ENCODE results near the gene BDH2. TPM values are rescaled to one million over a fixed set of nuclear protein-coding genes. Genes with fewer than 3 reads are reported as not detected.

BDH2 gene
- total and polyA plus RNA-seq, 2 donors (not counting 3 experiments of a cell fraction or from before 2014, with no cell fraction given) = 29.4 to 40.9 TPM

DNA sequence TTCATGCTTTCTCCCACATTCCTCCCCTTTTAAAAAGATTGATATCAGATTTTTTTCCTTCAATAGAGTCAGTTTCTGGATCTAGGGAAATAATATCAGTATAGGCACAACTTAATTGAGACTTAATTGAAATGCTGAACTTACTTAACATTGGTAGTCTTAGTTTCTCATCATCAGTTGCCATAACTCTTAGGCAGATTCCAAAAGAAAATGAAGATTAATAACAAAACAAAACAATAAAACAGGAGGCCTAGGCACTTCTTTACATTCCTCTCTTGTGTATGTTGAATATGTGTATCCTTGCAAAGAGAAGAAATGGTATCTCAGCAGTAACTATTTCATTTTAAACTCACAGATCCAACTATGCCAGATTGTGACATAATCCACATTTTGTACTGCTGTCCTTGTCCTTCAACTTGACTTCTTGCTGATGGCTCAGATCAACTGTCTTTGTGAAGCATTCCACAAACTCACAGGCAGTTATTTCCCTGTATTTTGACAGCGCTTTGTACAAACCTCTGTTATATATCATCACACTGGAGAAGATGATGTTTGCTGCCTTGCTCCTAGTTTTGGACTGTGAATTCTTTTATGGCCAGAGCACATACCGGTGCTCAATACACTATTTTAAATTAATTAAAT, 14.0 kb downstream of the BDH2 start:
- no TSS peak for BruUV-seq (replicated peaks)
- TF ChIP-seq FOS (IDR thresholded peaks at IDR 0.05; ENCODE audit: borderline replicate concordance, insufficient read depth, low read length) (no peak), GATA2 (IDR thresholded peaks at IDR 0.05; ENCODE audit: insufficient read depth, insufficient read length, low read depth, low read length) (no peak), MYC (IDR thresholded peaks at IDR 0.05; ENCODE audit: low read depth, low read length) (no peak), POLR2AphosphoS5 (IDR thresholded peaks at IDR 0.05; ENCODE audit: insufficient read depth, low read depth, low read length) (no peak), JUN (IDR thresholded peaks at IDR 0.05; ENCODE audit: borderline replicate concordance, insufficient read depth, insufficient read length, low read depth) (no peak), POLR2A (IDR thresholded peaks at IDR 0.05; ENCODE audit: low read depth, low read length) (no peak), EZH2 (IDR thresholded peaks at IDR 0.05; ENCODE audit: borderline replicate concordance, low read depth, low read length, severe bottlenecking) (no peak)
- TF ChIP-seq, protein P1, sequence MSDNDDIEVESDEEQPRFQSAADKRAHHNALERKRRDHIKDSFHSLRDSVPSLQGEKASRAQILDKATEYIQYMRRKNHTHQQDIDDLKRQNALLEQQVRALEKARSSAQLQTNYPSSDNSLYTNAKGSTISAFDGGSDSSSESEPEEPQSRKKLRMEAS (IDR thresholded peaks at IDR 0.05; ENCODE audit: insufficient read depth, insufficient read length) = no peak
- TF ChIP-seq, protein P2, sequence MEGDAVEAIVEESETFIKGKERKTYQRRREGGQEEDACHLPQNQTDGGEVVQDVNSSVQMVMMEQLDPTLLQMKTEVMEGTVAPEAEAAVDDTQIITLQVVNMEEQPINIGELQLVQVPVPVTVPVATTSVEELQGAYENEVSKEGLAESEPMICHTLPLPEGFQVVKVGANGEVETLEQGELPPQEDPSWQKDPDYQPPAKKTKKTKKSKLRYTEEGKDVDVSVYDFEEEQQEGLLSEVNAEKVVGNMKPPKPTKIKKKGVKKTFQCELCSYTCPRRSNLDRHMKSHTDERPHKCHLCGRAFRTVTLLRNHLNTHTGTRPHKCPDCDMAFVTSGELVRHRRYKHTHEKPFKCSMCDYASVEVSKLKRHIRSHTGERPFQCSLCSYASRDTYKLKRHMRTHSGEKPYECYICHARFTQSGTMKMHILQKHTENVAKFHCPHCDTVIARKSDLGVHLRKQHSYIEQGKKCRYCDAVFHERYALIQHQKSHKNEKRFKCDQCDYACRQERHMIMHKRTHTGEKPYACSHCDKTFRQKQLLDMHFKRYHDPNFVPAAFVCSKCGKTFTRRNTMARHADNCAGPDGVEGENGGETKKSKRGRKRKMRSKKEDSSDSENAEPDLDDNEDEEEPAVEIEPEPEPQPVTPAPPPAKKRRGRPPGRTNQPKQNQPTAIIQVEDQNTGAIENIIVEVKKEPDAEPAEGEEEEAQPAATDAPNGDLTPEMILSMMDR (IDR thresholded peaks at IDR 0.05; ENCODE audit: extremely low read depth in 1 of 2, insufficient read depth in 1 of 2, low read depth in 1 of 2, low read length in 2 of 2) = no peak
- Histone ChIP-seq H3K9me1 (replicated peaks; ENCODE audit: control insufficient read depth, extremely low read depth, insufficient read depth, low read length) (no peaks in the 10 kb centered on the region), H2AFZ (ENCODE audit: low read depth, low read length) (no peak overlapping the region), H4K20me1 (replicated peaks; ENCODE audit: control insufficient read depth, extremely low read depth, insufficient read depth, low read length) (no peaks in the 10 kb centered on the region), H3K27ac (ENCODE audit: insufficient read depth, low read depth, low read length) (no peak overlapping the region), H3K4me3 (replicated peaks in 1 of 3; ENCODE audit: insufficient read depth in 1 of 3, low read depth in 1 of 3, low read length in 3 of 3) (no peak overlapping the region), H3K9me3 (replicated peaks; ENCODE audit: control insufficient read depth, insufficient read depth, low read length) (no peaks in the 10 kb centered on the region), H3K27me3 (ENCODE audit: control insufficient read depth in 2 of 2, insufficient read depth in 2 of 2, low read length in 2 of 2) (no peaks in the 10 kb centered on the region), H3K36me3 (ENCODE audit: control insufficient read depth in 2 of 2, extremely low read depth in 1 of 2, insufficient read depth in 2 of 2, low read length in 2 of 2) (peaks cover 9 to 13% of the 10 kb centered on the region in 2 experiments), H3K9ac (replicated peaks; ENCODE audit: extremely low read depth, insufficient read depth, low read length) (no peak overlapping the region), H3K4me1 (ENCODE audit: control insufficient read depth, extremely low read depth, insufficient read depth, low read length) (no peaks in the 10 kb centered on the region), H3K4me2 (ENCODE audit: insufficient read depth, low read length) (no peak overlapping the region), H3K79me2 (ENCODE audit: control insufficient read depth, insufficient read depth, low read length) (no peaks in the 10 kb centered on the region)
- ChIA-PET CTCF (no interaction called here), POLR2A (no interaction called here)
- intact Hi-C loops (cut with micrococcal nuclease) = no loop called here
- dilution Hi-C loops (cut with MboI; ENCODE audit: extremely low pct_ligation_motif_present, low sequenced_read_pairs) = no loop called here
- DNase-seq (ENCODE audit: low read depth, low spot score) (no peak), FAIRE-seq (no peak)
